Right lobe of liver (tissue), 4 donors: ENCODE data around the gene TRAP1.

Experiments used
- POLR2A ChIP-seq: fragments of 450-650 bp; IDR thresholded peaks from one replicate; pipeline ENCODE4 v1.6.1; 2017; ENCODE audit warnings: antibody characterized with exemption, mild to moderate bottlenecking
- TF ChIP-seq, protein P1 (sequence below), 4 donors: fragments of 200-600 bp in 3 of 4; fragments of 450-650 bp in 1 of 4; IDR thresholded peaks; one replicate each; pipeline versions ENCODE4 v1.5.1 to v1.8.0; 2016 to 2022; ENCODE audit warnings: antibody characterized with exemption in 4 of 4, mild to moderate bottlenecking in 2 of 4
- donor health status: DM: no; HTN: no; CAD: no.
- donor health status: DM: no; HTN: no; CAD: no.
- donor health status: DM: no; HTN: yes; CAD: no.

DNA sequence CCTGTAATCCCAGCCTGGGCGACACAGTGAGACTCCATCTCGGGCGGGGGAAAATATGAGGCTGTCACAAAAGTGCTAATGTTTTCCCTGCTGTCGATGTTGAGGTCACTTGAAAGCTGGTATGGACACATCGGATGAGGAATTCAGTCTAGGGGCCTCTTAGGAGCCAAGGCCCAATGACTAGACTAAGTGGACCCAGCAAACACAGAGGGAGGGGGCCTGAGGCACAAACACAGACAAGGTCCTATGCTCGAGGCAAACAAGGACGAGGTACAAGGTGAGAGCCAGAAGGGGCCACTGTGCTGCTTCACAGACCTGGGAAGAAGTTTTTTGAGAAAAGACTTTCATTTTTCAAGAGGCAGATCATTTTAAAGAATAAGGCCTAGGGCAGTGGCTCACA is 15.2 kb downstream of the TRAP1 start:
- TF ChIP-seq, protein P1, sequence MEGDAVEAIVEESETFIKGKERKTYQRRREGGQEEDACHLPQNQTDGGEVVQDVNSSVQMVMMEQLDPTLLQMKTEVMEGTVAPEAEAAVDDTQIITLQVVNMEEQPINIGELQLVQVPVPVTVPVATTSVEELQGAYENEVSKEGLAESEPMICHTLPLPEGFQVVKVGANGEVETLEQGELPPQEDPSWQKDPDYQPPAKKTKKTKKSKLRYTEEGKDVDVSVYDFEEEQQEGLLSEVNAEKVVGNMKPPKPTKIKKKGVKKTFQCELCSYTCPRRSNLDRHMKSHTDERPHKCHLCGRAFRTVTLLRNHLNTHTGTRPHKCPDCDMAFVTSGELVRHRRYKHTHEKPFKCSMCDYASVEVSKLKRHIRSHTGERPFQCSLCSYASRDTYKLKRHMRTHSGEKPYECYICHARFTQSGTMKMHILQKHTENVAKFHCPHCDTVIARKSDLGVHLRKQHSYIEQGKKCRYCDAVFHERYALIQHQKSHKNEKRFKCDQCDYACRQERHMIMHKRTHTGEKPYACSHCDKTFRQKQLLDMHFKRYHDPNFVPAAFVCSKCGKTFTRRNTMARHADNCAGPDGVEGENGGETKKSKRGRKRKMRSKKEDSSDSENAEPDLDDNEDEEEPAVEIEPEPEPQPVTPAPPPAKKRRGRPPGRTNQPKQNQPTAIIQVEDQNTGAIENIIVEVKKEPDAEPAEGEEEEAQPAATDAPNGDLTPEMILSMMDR (IDR thresholded peaks at IDR 0.05), result no peak
- no peak for TF ChIP-seq POLR2A
